Measurements from ENCODE around the gene MYO1D. TPM values are rescaled to one million over a fixed set of nuclear protein-coding genes. Genes with fewer than 3 reads are reported as not detected.
A peak's percentile ranks its signal among the peaks of the same experiment; 100 is the strongest.

Gene MYO1D
- total and polyA plus RNA-seq, 2 donors (not counting 1 experiment from before 2014, with no cell fraction given): 5.4 to 26.7 TPM

DNA sequence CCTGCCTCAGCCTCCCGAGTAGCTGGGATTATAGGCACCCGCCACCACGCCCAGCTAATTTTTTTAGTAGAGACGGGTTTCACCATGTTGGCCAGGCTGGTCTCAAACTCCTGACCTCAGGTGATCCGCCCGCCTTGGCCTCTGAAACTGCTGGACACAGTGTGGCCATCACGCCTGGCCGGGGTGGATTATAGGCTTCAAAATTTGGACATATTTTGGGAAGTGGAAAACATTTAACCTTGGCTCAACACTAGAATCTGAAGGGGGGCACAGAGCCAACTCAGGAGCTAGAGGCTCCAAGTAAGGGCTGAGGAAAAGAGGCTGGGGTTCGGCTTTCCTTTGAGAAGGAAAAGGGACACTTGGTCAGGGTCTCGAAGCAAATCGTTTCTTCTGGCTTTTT, 392.3 kb downstream of the MYO1D start:
- H3K4me3 ChIP-seq (ENCODE audit: control extremely low read depth in 1 of 5, extremely low read depth in 1 of 5, insufficient read depth in 1 of 5, low read depth in 2 of 5, low read length in 4 of 5): no peak overlapping the region
- Mint-ChIP-seq H3K4me3 (peak overlapping the region; percentile 50), H3K9me3 (ENCODE audit: insufficient read depth) (no peaks in the 10 kb centered on the region), H3K27me3 (no peaks in the 10 kb centered on the region), H3K27ac (no peak overlapping the region), H3K4me1 (peaks cover 34% of the 10 kb centered on the region)
- H3K79me2 ChIP-seq (ENCODE audit: control insufficient read depth, insufficient read depth, low read length): peaks cover 24% of the 10 kb centered on the region
- DNase-seq (no peak), ATAC-seq (ENCODE audit: low read depth) (no peak)
- no peak overlapping the region for H3K27ac ChIP-seq (ENCODE audit: low read length in 2 of 2)
- peaks cover 0 to 30% of the 10 kb centered on the region in 2 experiments for H3K36me3 ChIP-seq (replicated peaks in 1 of 2; ENCODE audit: control extremely low read depth in 1 of 2, control insufficient read depth in 1 of 2, extremely low read depth in 1 of 2, insufficient read depth in 2 of 2, low read length in 1 of 2)
- no peaks in the 10 kb centered on the region for H3K27me3 ChIP-seq (replicated peaks in 1 of 4; ENCODE audit: control extremely low read depth in 1 of 4, control insufficient read depth in 3 of 4, insufficient read depth in 4 of 4, low read length in 3 of 4)
- H4K20me1 ChIP-seq (ENCODE audit: control insufficient read depth, insufficient read depth, low read length, poor library complexity, severe bottlenecking): peaks cover 11% of the 10 kb centered on the region
- ChIA-PET POLR2A (interaction anchor here (0.5 to 0.8 kb wide), 3 partner anchors 39 to 142 kb away, joined by 3 to 11 read pairs (median 3); no protein-coding TSS in a partner anchor), CTCF (interaction anchor here (0.8 to 10.2 kb wide), 33 partner anchors 8 to 393 kb away, joined by 3 to 139 read pairs (median 5); partner anchors contain the start of genes MYO1D and PSMD11)
- WGBS (ENCODE audit: insufficient coverage): 95% methylated on average over 8 of the region's 11 CpGs
- peaks cover 33 to 38% of the 10 kb centered on the region in 2 donors for H3K4me1 ChIP-seq (ENCODE audit: control insufficient read depth in 2 of 2, insufficient read depth in 2 of 2, low read length in 2 of 2)
- intact Hi-C loops (cut with micrococcal nuclease): loop anchor here (10.0 kb wide), 1 partner anchor 390 kb away; the partner anchor contains the start of gene MYO1D
- H3K9ac ChIP-seq (ENCODE audit: low read length): no peak overlapping the region
- H3K4me2 ChIP-seq (replicated peaks; ENCODE audit: low read depth, low read length, poor library complexity, severe bottlenecking): no peak overlapping the region
- no peaks in the 10 kb centered on the region for H3K9me3 ChIP-seq (ENCODE audit: control extremely low read depth in 1 of 3, control insufficient read depth in 2 of 3, insufficient read depth in 1 of 3, low read length in 2 of 3)
- TF ChIP-seq, protein P1, sequence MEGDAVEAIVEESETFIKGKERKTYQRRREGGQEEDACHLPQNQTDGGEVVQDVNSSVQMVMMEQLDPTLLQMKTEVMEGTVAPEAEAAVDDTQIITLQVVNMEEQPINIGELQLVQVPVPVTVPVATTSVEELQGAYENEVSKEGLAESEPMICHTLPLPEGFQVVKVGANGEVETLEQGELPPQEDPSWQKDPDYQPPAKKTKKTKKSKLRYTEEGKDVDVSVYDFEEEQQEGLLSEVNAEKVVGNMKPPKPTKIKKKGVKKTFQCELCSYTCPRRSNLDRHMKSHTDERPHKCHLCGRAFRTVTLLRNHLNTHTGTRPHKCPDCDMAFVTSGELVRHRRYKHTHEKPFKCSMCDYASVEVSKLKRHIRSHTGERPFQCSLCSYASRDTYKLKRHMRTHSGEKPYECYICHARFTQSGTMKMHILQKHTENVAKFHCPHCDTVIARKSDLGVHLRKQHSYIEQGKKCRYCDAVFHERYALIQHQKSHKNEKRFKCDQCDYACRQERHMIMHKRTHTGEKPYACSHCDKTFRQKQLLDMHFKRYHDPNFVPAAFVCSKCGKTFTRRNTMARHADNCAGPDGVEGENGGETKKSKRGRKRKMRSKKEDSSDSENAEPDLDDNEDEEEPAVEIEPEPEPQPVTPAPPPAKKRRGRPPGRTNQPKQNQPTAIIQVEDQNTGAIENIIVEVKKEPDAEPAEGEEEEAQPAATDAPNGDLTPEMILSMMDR (IDR thresholded peaks at IDR 0.05): no peak
- H2AFZ ChIP-seq (ENCODE audit: insufficient read depth, low read depth, low read length, poor library complexity, severe bottlenecking): no peak overlapping the region

DNA sequence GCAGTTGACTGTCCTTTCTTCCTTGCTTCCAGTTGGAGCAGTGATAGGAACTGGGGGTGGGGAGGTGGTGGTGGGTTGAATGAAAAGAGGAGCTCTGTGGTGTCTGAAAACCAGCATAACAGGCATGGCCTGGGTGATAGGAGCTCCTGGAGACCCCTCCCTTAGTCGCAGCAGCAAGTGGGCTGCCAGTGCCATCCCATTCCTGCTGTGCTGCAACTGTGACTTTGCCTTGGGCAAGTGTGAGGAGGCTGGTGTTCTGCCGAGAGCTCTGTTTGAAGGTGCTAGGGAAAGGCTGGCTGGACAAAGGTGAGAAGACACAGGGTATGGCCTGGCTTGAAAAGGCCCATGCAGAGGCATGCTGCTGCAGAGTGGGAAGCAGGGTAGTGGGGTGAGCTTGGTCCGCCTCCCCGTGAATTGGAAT, 392.9 kb downstream of the MYO1D start:
- no peak overlapping the region for H3K4me3 ChIP-seq (ENCODE audit: control extremely low read depth in 1 of 5, extremely low read depth in 1 of 5, insufficient read depth in 1 of 5, low read depth in 2 of 5, low read length in 4 of 5)
- peak overlapping the region; percentile 50 for H3K4me3 Mint-ChIP-seq
- H2AFZ ChIP-seq (ENCODE audit: insufficient read depth, low read depth, low read length, poor library complexity, severe bottlenecking): no peak overlapping the region
- no peak overlapping the region for H3K4me2 ChIP-seq (replicated peaks; ENCODE audit: low read depth, low read length, poor library complexity, severe bottlenecking)
- peak; percentile 27 for DNase-seq
- peaks cover 10% of the 10 kb centered on the region for H4K20me1 ChIP-seq (ENCODE audit: control insufficient read depth, insufficient read depth, low read length, poor library complexity, severe bottlenecking)
- WGBS (ENCODE audit: insufficient coverage): 93% methylated on average over 4 of the region's 4 CpGs
- H3K27ac ChIP-seq (ENCODE audit: low read length in 2 of 2): peak overlapping the region in 1 of 2 donors; percentile 47
- H3K9me3 Mint-ChIP-seq (ENCODE audit: insufficient read depth): no peaks in the 10 kb centered on the region
- H3K27me3 Mint-ChIP-seq: no peaks in the 10 kb centered on the region
- peaks cover 29% of the 10 kb centered on the region for H3K4me1 Mint-ChIP-seq
- H3K36me3 ChIP-seq (replicated peaks in 1 of 2; ENCODE audit: control extremely low read depth in 1 of 2, control insufficient read depth in 1 of 2, extremely low read depth in 1 of 2, insufficient read depth in 2 of 2, low read length in 1 of 2): peaks cover 0 to 32% of the 10 kb centered on the region in 2 experiments
- CTCF ChIA-PET: interaction anchor here (0.6 to 10.2 kb wide), 39 partner anchors 8 to 393 kb away, joined by 3 to 139 read pairs (median 4); partner anchors contain the start of genes MYO1D and PSMD11
- H3K9me3 ChIP-seq (ENCODE audit: control extremely low read depth in 1 of 3, control insufficient read depth in 2 of 3, insufficient read depth in 1 of 3, low read length in 2 of 3): no peaks in the 10 kb centered on the region
- TF ChIP-seq, protein P1 (IDR thresholded peaks at IDR 0.05): no peak
- TF ChIP-seq EZH2 (IDR thresholded peaks at IDR 0.05; ENCODE audit: borderline replicate concordance, insufficient read depth, low read depth, low read length, poor library complexity, severe bottlenecking): no peak
- H3K79me2 ChIP-seq (ENCODE audit: control insufficient read depth, insufficient read depth, low read length): peaks cover 18% of the 10 kb centered on the region
- H3K9ac ChIP-seq (ENCODE audit: low read length): no peak overlapping the region
- H3K27me3 ChIP-seq (replicated peaks in 1 of 4; ENCODE audit: control extremely low read depth in 1 of 4, control insufficient read depth in 3 of 4, insufficient read depth in 4 of 4, low read length in 3 of 4): no peaks in the 10 kb centered on the region
- peaks cover 27 to 32% of the 10 kb centered on the region in 2 donors for H3K4me1 ChIP-seq (ENCODE audit: control insufficient read depth in 2 of 2, insufficient read depth in 2 of 2, low read length in 2 of 2)
- ATAC-seq (ENCODE audit: low read depth): no peak
- POLR2A ChIA-PET: interaction anchor here (0.8 kb wide), 1 partner anchor 39 kb away, joined by 3 read pairs; no protein-coding TSS in a partner anchor
- peak overlapping the region; percentile 82 for H3K27ac Mint-ChIP-seq
- intact Hi-C loops (cut with micrococcal nuclease): loop anchor here (10.0 kb wide), 1 partner anchor 391 kb away; the partner anchor contains the start of gene MYO1D
